ENCODE results near the gene ARMC12.
"Not testable (repeated sequence)": the region's sequence is repeated elsewhere in the genome, so short reads cannot be mapped to it uniquely, and the experiment has no call there.

Gene ARMC12

GRCh38 chr6:35736982-35737412, at the start of gene ARMC12:
TSS of gene ARMC12 (plus strand) at chr6:35737032. CDS start at chr6:35737109, 77 bp downstream.
- no peak for DNase-seq (ENCODE audit: low spot score)

GRCh38 chr6:35687658-35688604, 48.9 kb upstream of the ARMC12 start:
- DNase-seq (ENCODE audit: low spot score) = peak; percentile 43

GRCh38 chr6:35688605-35689322, 48.1 kb upstream of the ARMC12 start, which contains the start of gene FKBP5:
TSS of gene FKBP5 (minus strand) at chr6:35688915. CDS start at chr6:35642824, 46,091 bp downstream.
- DNase-seq (ENCODE audit: low spot score) = peak; percentile 84

- not testable (repeated sequence) for DNase-seq (ENCODE audit: low spot score)
These were observed 46.8 kb upstream of the ARMC12 start for GRCh38 chr6:35690006-35690405.

- DNase-seq (ENCODE audit: low spot score) = no peak
These were observed 46.3 kb upstream of the ARMC12 start for GRCh38 chr6:35690484-35690883.

GRCh38 chr6:35691027-35691824, 45.6 kb upstream of the ARMC12 start:
- no peak for DNase-seq (ENCODE audit: low spot score)

- DNase-seq (ENCODE audit: low spot score) = no peak
These were observed 42.4 kb upstream of the ARMC12 start for GRCh38 chr6:35694462-35694861.

- not testable (repeated sequence) for DNase-seq (ENCODE audit: low spot score)
These were observed 38.4 kb upstream of the ARMC12 start for GRCh38 chr6:35698430-35698829.

GRCh38 chr6:35698858-35699257, 38.0 kb upstream of the ARMC12 start:
- DNase-seq (ENCODE audit: low spot score) = no peak

- DNase-seq (ENCODE audit: low spot score) = no peak
These were observed 33.3 kb upstream of the ARMC12 start for GRCh38 chr6:35703554-35703953.

GRCh38 chr6:35706468-35706867, 30.4 kb upstream of the ARMC12 start:
- no peak for DNase-seq (ENCODE audit: low spot score)

GRCh38 chr6:35707714-35708407, 29.0 kb upstream of the ARMC12 start:
- DNase-seq (ENCODE audit: low spot score) = no peak

- DNase-seq (ENCODE audit: low spot score) = no peak
These were observed 28.2 kb upstream of the ARMC12 start for GRCh38 chr6:35708585-35708984.

- DNase-seq (ENCODE audit: low spot score) = no peak
These were observed 26.5 kb upstream of the ARMC12 start for GRCh38 chr6:35710241-35710847.

GRCh38 chr6:35711731-35712130, 25.1 kb upstream of the ARMC12 start:
- DNase-seq (ENCODE audit: low spot score) = no peak

- DNase-seq (ENCODE audit: low spot score) = no peak
These were observed 23.6 kb upstream of the ARMC12 start for GRCh38 chr6:35713006-35713767.

- no peak for DNase-seq (ENCODE audit: low spot score)
These were observed 20.0 kb upstream of the ARMC12 start for GRCh38 chr6:35716798-35717197.

- DNase-seq (ENCODE audit: low spot score) = no peak
These were observed 19.1 kb upstream of the ARMC12 start for GRCh38 chr6:35717449-35718374.

- no peak for DNase-seq (ENCODE audit: low spot score)
These were observed 18.5 kb upstream of the ARMC12 start for GRCh38 chr6:35718375-35718736.
